H1 (cell line): ENCODE results near the gene SLC16A2. TPM values are rescaled to one million over a fixed set of nuclear protein-coding genes. Genes with fewer than 3 reads are reported as not detected.

Experiments used
- CTCF ChIA-PET: fragments of 300-600 bp; sonication (Branson Sonifier 250); formaldehyde crosslinking; loops from one replicate; lab custom pipeline; 2021; ENCODE audit not compliant: partially characterized antibody; lab: Charles Lee
- POLR2A ChIA-PET: fragments of 300-600 bp; sonication (Branson Sonifier 250); formaldehyde crosslinking; loops from one replicate; lab custom pipeline; 2021; ENCODE audit warnings: inconsistent platforms; ENCODE audit not compliant: partially characterized antibody; lab: Charles Lee
- DNase-seq, 2 experiments: peaks; one replicate each; pipeline versions ENCODE4 v3.0.0 to v3.0.0-alpha.2; 2010 to 2022; ENCODE audit warnings: low spot score in 2 of 2, low read depth in 1 of 2, mixed read lengths in 1 of 2
- FAIRE-seq: peaks from 2 replicates; lab custom pipeline; 2011; peaks lifted over from hg19 to GRCh38; lab: Jason Lieb, UNC
- H2AFZ ChIP-seq: 2 replicates; pipeline ENCODE4 v1.8.1; 2012; ENCODE audit warnings: low read length, inconsistent platforms
- H2AK5ac ChIP-seq: 2 replicates; pipeline ENCODE4 v1.6.1; 2013; ENCODE audit warnings: low read depth, low read length
- H2BK120ac ChIP-seq: replicated peaks from 2 replicates; pipeline ENCODE3; 2013; ENCODE audit warnings: low read depth, low read length, inconsistent platforms
- H2BK12ac ChIP-seq: 2 replicates; pipeline ENCODE4 v1.6.1; 2013; ENCODE audit warnings: low read depth, low read length
- H2BK15ac ChIP-seq: 2 replicates; pipeline ENCODE4 v1.6.1; 2013; ENCODE audit warnings: low read length
- H2BK20ac ChIP-seq: 2 replicates; pipeline ENCODE4 v1.6.1; 2013; ENCODE audit warnings: low read length
- H2BK5ac ChIP-seq: 2 replicates; pipeline ENCODE4 v1.6.1; 2013; ENCODE audit warnings: low read depth, low read length
- H3K14ac ChIP-seq: 2 replicates; pipeline ENCODE4 v1.6.1; 2013; ENCODE audit warnings: inconsistent platforms; ENCODE audit not compliant: insufficient read length
- H3K18ac ChIP-seq: 2 replicates; pipeline ENCODE4 v1.6.1; 2013; ENCODE audit warnings: low read length; ENCODE audit errors: extremely low read depth
- H3K23ac ChIP-seq: 2 replicates; pipeline ENCODE4 v1.6.1; 2013; ENCODE audit warnings: inconsistent platforms; ENCODE audit not compliant: insufficient read length
- H3K23me2 ChIP-seq: 2 replicates; pipeline ENCODE4 v1.6.1; 2013; ENCODE audit warnings: low read depth, low read length
- H3K27ac ChIP-seq: 2 replicates; pipeline ENCODE4 v1.6.1; 2011; ENCODE audit warnings: low read depth, low read length, inconsistent platforms
- H3K27me3 ChIP-seq, 4 experiments: replicated peaks in 1 of 4; 1 replicate in 1 of 4; 2 replicates in 3 of 4; pipeline versions ENCODE4 v1.6.1 to v1.8.1; 2011 to 2013; ENCODE audit warnings: low read length in 3 of 4, mild to moderate bottlenecking in 3 of 4, inconsistent platforms in 2 of 4, mixed read lengths in 2 of 4, moderate library complexity in 1 of 4; ENCODE audit not compliant: control insufficient read depth in 3 of 4, insufficient read depth in 3 of 4; ENCODE audit errors: extremely low read depth in 1 of 4
- H3K36me3 ChIP-seq, 4 experiments: 2 replicates each; pipeline versions ENCODE4 v1.6.1 to v1.8.1; 2011 to 2013; ENCODE audit warnings: mild to moderate bottlenecking in 4 of 4, low read length in 3 of 4, moderate library complexity in 2 of 4, control low read depth in 1 of 4, inconsistent platforms in 1 of 4; ENCODE audit not compliant: insufficient read depth in 4 of 4, control insufficient read depth in 2 of 4
- H3K4ac ChIP-seq: replicated peaks from 2 replicates; pipeline ENCODE3; 2013; ENCODE audit warnings: low read length, low read depth, mixed read lengths, inconsistent platforms; ENCODE audit not compliant: insufficient read length
- H3K4me1 ChIP-seq, 4 experiments: replicated peaks in 1 of 4; 1 replicate in 1 of 4; 2 replicates in 3 of 4; pipeline versions ENCODE4 v1.6.1 to v1.8.1; 2011 to 2013; ENCODE audit warnings: low read length in 3 of 4, inconsistent platforms in 2 of 4, mixed read lengths in 1 of 4; ENCODE audit not compliant: insufficient read depth in 4 of 4, control insufficient read depth in 3 of 4
- H3K4me2 ChIP-seq, 2 experiments: 2 replicates each; pipeline versions ENCODE4 v1.6.1 to v1.8.1; 2011 to 2013; ENCODE audit warnings: low read depth in 2 of 2, low read length in 2 of 2, control low read depth in 1 of 2, inconsistent platforms in 1 of 2, mild to moderate bottlenecking in 1 of 2; ENCODE audit not compliant: insufficient read depth in 1 of 2
- H3K4me3 ChIP-seq, 4 experiments: fragments of 200-600, 300-600 bp in 1 of 4; sonication (generic), shearing (Covaris generic), sonication (Bioruptor Twin) in 1 of 4; 2 replicates each; pipeline versions ENCODE4 v1.5.1 to v1.8.1; 2011 to 2016; ENCODE audit warnings: low read length in 4 of 4, low read depth in 3 of 4, control low read depth in 2 of 4, inconsistent platforms in 2 of 4, mild to moderate bottlenecking in 2 of 4, mixed read lengths in 1 of 4, moderate library complexity in 1 of 4; ENCODE audit not compliant: insufficient read depth in 2 of 4; ENCODE audit errors: extremely low read depth in 1 of 4
- H3K56ac ChIP-seq: replicated peaks from 2 replicates; pipeline ENCODE3; 2013; ENCODE audit warnings: low read depth, mild to moderate bottlenecking, mixed read lengths, low read length, inconsistent platforms; ENCODE audit not compliant: insufficient read length
- H3K79me1 ChIP-seq: 2 replicates; pipeline ENCODE4 v1.6.1; 2013; ENCODE audit warnings: low read depth, low read length, control low read depth
- H3K79me2 ChIP-seq, 2 experiments: 2 replicates each; pipeline versions ENCODE4 v1.6.1 to v1.8.1; 2012 to 2013; ENCODE audit warnings: low read length in 2 of 2, mild to moderate bottlenecking in 2 of 2, inconsistent platforms in 1 of 2; ENCODE audit not compliant: insufficient read depth in 2 of 2, control insufficient read depth in 1 of 2
- H3K9ac ChIP-seq, 4 experiments: replicated peaks in 1 of 4; 1 replicate in 1 of 4; 2 replicates in 3 of 4; pipeline versions ENCODE4 v1.6.1 to v1.8.1; 2011 to 2013; ENCODE audit warnings: low read depth in 3 of 4, low read length in 3 of 4, control low read depth in 2 of 4, mild to moderate bottlenecking in 2 of 4, moderate library complexity in 2 of 4, inconsistent platforms in 1 of 4; ENCODE audit errors: extremely low read depth in 1 of 4
- H3K9me3 ChIP-seq, 2 experiments: 2 replicates each; pipeline versions ENCODE4 v1.6.1 to v1.8.1; 2012 to 2013; ENCODE audit warnings: mild to moderate bottlenecking in 2 of 2, moderate library complexity in 2 of 2, control low read depth in 1 of 2, inconsistent platforms in 1 of 2, low read depth in 1 of 2, low read length in 1 of 2, mixed read lengths in 1 of 2; ENCODE audit not compliant: insufficient read depth in 2 of 2
- H4K20me1 ChIP-seq, 2 experiments: replicated peaks in 1 of 2; 2 replicates each; pipeline versions ENCODE3 to v1.8.1; 2011 to 2013; ENCODE audit warnings: inconsistent platforms in 2 of 2, low read length in 2 of 2, mild to moderate bottlenecking in 1 of 2; ENCODE audit not compliant: insufficient read depth in 2 of 2, control insufficient read depth in 1 of 2
- H4K5ac ChIP-seq: 2 replicates; pipeline ENCODE4 v1.6.1; 2013; ENCODE audit warnings: low read length, low read depth, mixed read lengths, inconsistent platforms; ENCODE audit not compliant: insufficient read length
- H4K8ac ChIP-seq: 2 replicates; pipeline ENCODE4 v1.8.0; 2013; ENCODE audit warnings: mild to moderate bottlenecking, moderate library complexity, low read length, inconsistent platforms; ENCODE audit not compliant: insufficient read depth; ENCODE audit errors: extremely low read depth
- H4K91ac ChIP-seq: replicated peaks from 2 replicates; pipeline ENCODE3; 2013; ENCODE audit warnings: low read length, mixed read lengths, inconsistent platforms; ENCODE audit not compliant: insufficient read length
- CREB1 ChIP-seq: IDR thresholded peaks from 2 replicates; pipeline ENCODE4 v1.6.1; 2012; ENCODE audit warnings: inconsistent platforms
- EGR1 ChIP-seq: IDR thresholded peaks from 2 replicates; pipeline ENCODE4 v1.6.1; 2011; ENCODE audit warnings: low read depth, low read length, borderline replicate concordance
- KDM1A ChIP-seq: fragments of 200-600, 300-600 bp; sonication (generic); IDR thresholded peaks from 2 replicates; pipeline ENCODE4 v1.7.1; 2016; ENCODE audit warnings: mild to moderate bottlenecking, low read length, borderline replicate concordance
- KDM4A ChIP-seq: IDR thresholded peaks from one replicate; pipeline ENCODE4 v1.7.1; 2012; ENCODE audit warnings: low read depth, mild to moderate bottlenecking, moderate library complexity, low read length, inconsistent platforms; ENCODE audit not compliant: severe bottlenecking
- RAD21 ChIP-seq, 2 experiments: IDR thresholded peaks in 1 of 2; conservative IDR thresholded peaks in 1 of 2; 2 replicates each; pipeline ENCODE4 v1.6.1; 2011; ENCODE audit warnings: low read depth in 2 of 2, low read length in 2 of 2, improper control_type of control experiment in 1 of 2, inconsistent platforms in 1 of 2, mild to moderate bottlenecking in 1 of 2, moderate library complexity in 1 of 2
- RBBP5 ChIP-seq: IDR thresholded peaks from 2 replicates; pipeline ENCODE4 v1.7.1; 2012; ENCODE audit warnings: low read depth, mild to moderate bottlenecking, inconsistent platforms, low read length, moderate library complexity, borderline replicate concordance
- SIN3A ChIP-seq, 2 experiments: IDR thresholded peaks in 1 of 2; conservative IDR thresholded peaks in 1 of 2; 2 replicates each; pipeline ENCODE4 v1.6.1; 2011 to 2012; ENCODE audit warnings: low read length in 2 of 2, improper control_type of control experiment in 1 of 2, low read depth in 1 of 2, mild to moderate bottlenecking in 1 of 2
- TAF1 ChIP-seq: IDR thresholded peaks from 2 replicates; pipeline ENCODE4 v1.6.1; 2011; ENCODE audit warnings: mild to moderate bottlenecking, low read depth, low read length
- TAF7 ChIP-seq: optimal IDR thresholded peaks from 2 replicates; pipeline ENCODE3; 2011; ENCODE audit warnings: low read depth, mild to moderate bottlenecking, inconsistent platforms, low read length, moderate library complexity, borderline replicate concordance
- ZNF274 ChIP-seq: IDR thresholded peaks from 2 replicates; pipeline ENCODE4 v1.7.0; 2012; ENCODE audit warnings: low read length, borderline replicate concordance; ENCODE audit errors: extremely low read depth
- whole genome bisulfite sequencing, 2 experiments: shearing (Covaris generic) in 1 of 2; methylation state at CpG; one replicate each; pipeline versions ENCODE4 v1.1.6 to v1.1.7; 2013 to 2015; ENCODE audit warnings: low lambda C conversion rate in 2 of 2, mixed read lengths in 2 of 2, inconsistent platforms in 1 of 2, low coverage in 1 of 2, missing lambda C conversion rate in 1 of 2; ENCODE audit not compliant: insufficient replicate concordance in 2 of 2, insufficient coverage in 1 of 2, insufficient read length in 1 of 2; ENCODE audit errors: extremely low coverage in 1 of 2, missing lambda C conversion rate in 1 of 2; 5-methylcytosine and 5-hydroxymethylcytosine counted together
- polyA plus RNA-seq, 7 experiments: library from polyadenylated mRNA; depleted of rRNA in 3 of 7; stranded (reverse) in 5 of 7; unstranded in 2 of 7; fragments of >200 nt in 5 of 7; fragments of 200-250 nt in 2 of 7; gene quantifications; 1 replicate in 5 of 7; 2 replicates in 1 of 7; 4 replicates in 1 of 7; pipeline versions ENCODE4 v1.2.1 to v1.2.3, GENCODE V29; 2011 to 2013; ENCODE audit warnings: missing spikeins in 2 of 7, mixed read lengths in 2 of 7
- total RNA-seq: library from RNA; stranded (reverse); fragmentation: NEBNext Ultra II Directional; extraction: Animal tissue kit (Norgen Biotek cat#: 25700); gene quantifications from 2 replicates; pipeline ENCODE4 v1.2.1, GENCODE V29; 2021

The SLC16A2 gene
- total and polyA plus RNA-seq, 2 of the 8 experiments (the other 6 are each of a cell fraction or from before 2014, with no cell fraction given) = 24.4 to 32.2 TPM

- Histone ChIP-seq H3K79me2 (no peaks in the 10 kb centered on the region), H3K9me3 (no peaks in the 10 kb centered on the region), H2BK5ac (no peak overlapping the region), H2BK20ac (no peak overlapping the region), H3K9ac (no peak overlapping the region), H4K91ac (no peak overlapping the region), H3K23ac (no peak overlapping the region), H3K4me1 (peaks cover 0 to 11% (median 2%) of the 10 kb centered on the region in 4 experiments; a peak in 3 of 7 replicates), H2AFZ (no peak overlapping the region), H2BK12ac (no peak overlapping the region), H3K4me3 (no peak overlapping the region), H3K56ac (no peak overlapping the region), H3K14ac (no peak overlapping the region), H4K8ac (no peak overlapping the region), H3K36me3 (no peaks in the 10 kb centered on the region), H4K20me1 (no peaks in the 10 kb centered on the region), H3K4ac (no peak overlapping the region), H3K79me1 (no peaks in the 10 kb centered on the region), H3K18ac (no peak overlapping the region), H2BK15ac (no peak overlapping the region), H3K4me2 (no peak overlapping the region), H3K27me3 (peaks cover 0 to 2% (median 0%) of the 10 kb centered on the region in 4 experiments; a peak in 2 of 7 replicates), H3K23me2 (peaks cover 4% of the 10 kb centered on the region; the same call in 1 of the 2 replicates), H4K5ac (no peak overlapping the region), H3K27ac (no peak overlapping the region), H2BK120ac (no peak overlapping the region), H2AK5ac (no peak overlapping the region)
- no peak for DNase-seq
- FAIRE-seq = no peak
- CTCF ChIA-PET = interaction anchor here (0.9 to 2.1 kb wide), 4 partner anchors 9 to 157 kb away, joined by 3 to 11 read pairs (median 3); no protein-coding TSS in a partner anchor
- 80% methylated on average over 2 of the region's 2 CpGs; no CpG with 5 or more reads in 1 of the 2 experiments for WGBS, 2 experiments
- POLR2A ChIA-PET = no interaction called here
- TF ChIP-seq CREB1 (no peak), EGR1 (no peak), RAD21 (IDR thresholded peaks at IDR 0.05 in 1 of 2, conservative IDR thresholded peaks at IDR 0.05 in 1 of 2; ENCODE audit: low read depth in 2 of 2, low read length in 2 of 2) (no peak), TAF1 (no peak), ZNF274 (no peak), RBBP5 (no peak), KDM4A (no peak), SIN3A (conservative IDR thresholded peaks at IDR 0.05 in 1 of 2, IDR thresholded peaks at IDR 0.05 in 1 of 2; ENCODE audit: low read depth in 1 of 2, low read length in 2 of 2) (no peak), TAF7 (no peak), KDM1A (no peak)
These were observed 119.4 kb downstream of the SLC16A2 start for GRCh38 chrX:74540635-74541249.
